ENCODE data around the gene PDE7B.

PDE7B gene

DNA sequence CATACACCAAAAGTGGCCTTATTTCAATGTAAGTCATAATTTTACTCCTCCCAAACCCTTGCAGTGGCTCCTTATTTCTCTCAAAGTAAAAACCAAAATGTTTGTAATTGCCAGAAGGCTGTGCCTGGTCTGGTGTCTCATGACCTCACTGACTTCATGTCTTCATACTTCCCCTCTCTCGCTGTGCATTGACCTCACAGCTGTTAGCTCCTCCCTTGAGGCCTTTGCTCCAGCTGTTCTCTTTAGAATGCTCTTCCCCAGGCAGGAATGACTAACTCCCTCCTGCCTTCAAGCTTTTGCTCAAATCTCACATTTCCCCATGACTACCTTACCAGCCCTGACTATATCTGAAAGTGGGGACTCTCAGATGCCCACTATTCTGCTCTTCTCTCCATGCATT is 315.3 kb downstream of the PDE7B start:
- H3K36me3 Mint-ChIP-seq, result peaks cover 50 to 60% of the 10 kb centered on the region in 2 donors
- ATAC-seq (replicated peaks) (no peak), DNase-seq (no peak)
- peaks cover 20 to 21% of the 10 kb centered on the region in 2 donors for H3K9me3 Mint-ChIP-seq
- no peak overlapping the region for H3K27ac Mint-ChIP-seq
- H3K27me3 Mint-ChIP-seq, result no peaks in the 10 kb centered on the region
- H3K4me1 Mint-ChIP-seq, result no peaks in the 10 kb centered on the region
- no peak overlapping the region for H3K4me3 Mint-ChIP-seq

DNA sequence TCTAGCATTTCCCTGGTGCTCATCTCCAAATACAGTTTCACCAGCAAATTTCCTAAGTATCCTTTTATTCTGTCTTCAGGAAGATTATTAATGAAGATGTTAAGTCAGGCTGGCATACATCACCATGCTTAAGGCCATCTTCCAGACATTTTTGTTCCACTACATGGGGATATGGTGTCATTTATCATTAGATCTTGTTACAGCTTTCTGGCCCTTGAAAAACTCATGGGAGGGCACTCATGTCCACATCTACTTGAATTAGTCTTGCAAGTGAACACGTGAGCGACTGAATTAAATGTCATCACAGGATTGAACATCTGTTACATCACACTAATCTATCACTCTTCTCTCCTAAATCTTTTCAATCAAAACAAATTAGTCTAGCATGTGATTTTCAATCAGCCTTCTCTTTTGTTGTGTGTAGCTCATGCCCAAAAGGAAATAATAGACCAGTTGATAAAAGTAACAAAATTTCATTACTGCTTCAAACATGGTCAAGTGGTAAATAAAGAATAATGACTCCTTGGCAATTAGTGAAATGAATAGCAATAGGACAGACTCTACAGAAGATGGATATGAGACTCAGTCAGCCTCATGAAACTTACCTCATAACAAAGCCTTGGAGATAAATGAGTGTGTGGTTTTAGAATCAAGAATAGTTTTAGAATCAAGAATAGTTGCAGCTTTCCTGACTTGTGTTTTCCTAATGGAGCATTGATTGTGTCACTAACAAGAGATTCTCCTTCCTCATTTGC is 318.1 kb downstream of the PDE7B start:
- Mint-ChIP-seq H3K4me3 (no peak overlapping the region), H3K9me3 (peaks cover 9 to 12% of the 10 kb centered on the region in 2 donors), H3K4me1 (no peaks in the 10 kb centered on the region), H3K36me3 (peaks cover 40 to 54% of the 10 kb centered on the region in 2 donors), H3K27ac (no peak overlapping the region), H3K27me3 (no peaks in the 10 kb centered on the region)
- ATAC-seq (replicated peaks) (no peak), DNase-seq (no peak)

DNA sequence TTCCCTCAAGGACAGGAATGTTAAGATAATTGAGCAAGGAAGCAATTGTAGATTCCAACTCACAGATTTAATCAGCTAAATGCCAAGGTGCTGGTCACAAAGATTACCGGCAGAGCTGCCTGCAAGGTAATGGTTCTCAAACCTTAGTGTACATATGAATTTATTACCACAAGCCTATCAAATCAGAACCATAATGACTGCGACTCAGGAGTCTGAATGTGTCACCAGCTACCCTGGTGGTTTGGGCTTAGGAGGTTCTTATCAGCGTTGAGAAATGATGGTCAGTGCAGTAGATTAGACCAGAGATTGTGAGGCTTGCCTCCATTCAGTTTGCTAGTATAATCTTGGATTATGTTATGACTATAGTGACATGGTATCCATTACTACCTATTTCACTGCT is 319.7 kb downstream of the PDE7B start:
- H3K4me3 Mint-ChIP-seq, result no peak overlapping the region
- no peaks in the 10 kb centered on the region for H3K27me3 Mint-ChIP-seq
- peaks cover 6 to 9% of the 10 kb centered on the region in 2 donors for H3K9me3 Mint-ChIP-seq
- no peak for DNase-seq
- peaks cover 33 to 44% of the 10 kb centered on the region in 2 donors for H3K36me3 Mint-ChIP-seq
- ATAC-seq (replicated peaks), result no peak
- no peaks in the 10 kb centered on the region for H3K4me1 Mint-ChIP-seq
- H3K27ac Mint-ChIP-seq, result no peak overlapping the region

DNA sequence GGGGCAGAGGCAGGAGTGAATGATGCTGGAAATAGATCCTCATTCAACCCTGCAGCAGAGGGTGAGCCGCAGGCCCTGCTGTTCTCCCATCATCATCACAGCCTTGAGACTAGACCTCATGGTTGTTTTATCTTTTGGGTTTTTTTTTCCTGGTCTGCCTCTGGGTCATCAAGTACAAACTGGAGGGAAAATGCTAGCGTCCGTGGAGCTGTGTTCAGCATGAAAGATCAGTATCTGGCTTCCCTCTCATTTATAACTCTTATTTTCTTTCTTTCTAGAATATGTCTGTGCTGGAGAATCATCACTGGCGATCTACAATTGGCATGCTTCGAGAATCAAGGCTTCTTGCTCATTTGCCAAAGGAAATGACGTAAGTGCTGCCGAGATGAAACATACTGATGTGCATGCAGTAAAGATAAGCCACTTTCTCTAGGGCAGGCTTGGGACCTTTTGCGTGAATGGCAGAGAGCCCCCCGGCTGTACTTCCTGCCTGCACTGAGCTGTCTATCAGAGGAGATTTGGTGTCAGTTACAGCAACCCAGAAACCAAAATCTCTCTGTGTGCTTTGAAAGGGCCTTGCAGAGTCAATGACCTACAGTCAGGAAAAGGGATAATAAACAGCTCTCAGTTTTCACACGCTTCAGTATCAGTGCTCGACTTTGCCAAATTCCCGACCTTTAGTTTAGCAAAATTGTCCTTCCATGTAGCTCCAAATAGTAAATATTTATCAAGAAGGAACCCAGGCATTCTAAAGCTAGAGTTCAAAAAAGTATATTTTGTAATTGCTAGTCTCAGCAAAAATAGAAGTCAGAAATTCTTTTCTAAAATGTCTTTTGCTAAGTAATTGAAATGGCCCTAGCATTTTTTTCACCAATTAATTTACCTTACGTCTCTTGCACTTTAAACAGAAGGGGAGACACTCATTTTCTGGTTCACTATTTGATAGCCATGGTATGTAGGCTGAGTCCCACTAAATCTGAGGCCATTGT is 322.3 kb downstream of the PDE7B start:
- ATAC-seq (replicated peaks) (no peak), DNase-seq (no peak)
- Mint-ChIP-seq H3K9me3 (no peaks in the 10 kb centered on the region), H3K27ac (peak overlapping the region; percentile 22), H3K27me3 (no peaks in the 10 kb centered on the region), H3K4me3 (no peak overlapping the region), H3K4me1 (no peaks in the 10 kb centered on the region), H3K36me3 (peaks cover 15 to 26% of the 10 kb centered on the region in 2 donors)

DNA sequence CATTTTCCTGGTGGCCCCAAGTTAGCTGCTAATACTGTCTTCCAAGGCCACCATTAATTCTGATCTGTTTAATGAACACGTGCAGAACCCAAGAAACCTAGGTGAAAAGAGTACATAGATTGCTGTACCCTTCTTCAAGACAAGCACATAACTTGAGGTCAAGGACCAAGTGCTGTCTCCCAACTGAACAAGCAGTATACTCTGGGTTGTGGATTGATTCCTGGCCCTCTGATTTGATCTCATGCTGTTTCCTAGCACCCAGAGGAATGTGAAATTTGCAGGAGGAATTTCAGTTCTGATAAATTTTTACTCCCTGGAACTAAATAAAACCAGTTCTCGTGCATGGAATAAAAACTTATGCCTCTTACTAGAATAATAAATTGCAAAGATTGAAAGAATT is 323.0 kb downstream of the PDE7B start:
- Mint-ChIP-seq H3K9me3 (no peaks in the 10 kb centered on the region), H3K4me1 (no peaks in the 10 kb centered on the region), H3K36me3 (peaks cover 19 to 22% of the 10 kb centered on the region in 2 donors), H3K4me3 (no peak overlapping the region), H3K27ac (no peak overlapping the region), H3K27me3 (no peaks in the 10 kb centered on the region)
- ATAC-seq (replicated peaks) (no peak), DNase-seq (no peak)

DNA sequence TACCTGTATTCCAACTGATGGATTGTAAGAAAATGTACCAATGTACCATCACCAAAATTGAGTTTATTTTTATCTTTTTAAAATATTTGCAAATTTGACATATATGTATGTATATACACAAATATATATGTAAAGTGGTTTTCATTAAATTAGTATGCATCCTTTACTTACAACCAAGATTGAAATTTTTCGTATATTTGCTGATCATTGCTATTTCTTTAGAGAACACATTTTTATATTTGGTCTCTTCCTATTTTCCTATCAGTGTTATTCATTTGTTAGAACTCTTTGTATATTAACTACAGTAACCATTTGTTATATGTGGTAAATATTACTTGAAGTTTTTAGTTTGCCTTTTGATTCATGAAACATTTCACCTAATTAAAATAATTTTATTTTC is 324.4 kb downstream of the PDE7B start:
- Mint-ChIP-seq H3K36me3 (peaks cover 18 to 19% of the 10 kb centered on the region in 2 donors), H3K4me3 (no peak overlapping the region), H3K9me3 (no peaks in the 10 kb centered on the region), H3K27me3 (no peaks in the 10 kb centered on the region), H3K4me1 (no peaks in the 10 kb centered on the region), H3K27ac (no peak overlapping the region)
- ATAC-seq (replicated peaks), result no peak
- DNase-seq, result no peak

DNA sequence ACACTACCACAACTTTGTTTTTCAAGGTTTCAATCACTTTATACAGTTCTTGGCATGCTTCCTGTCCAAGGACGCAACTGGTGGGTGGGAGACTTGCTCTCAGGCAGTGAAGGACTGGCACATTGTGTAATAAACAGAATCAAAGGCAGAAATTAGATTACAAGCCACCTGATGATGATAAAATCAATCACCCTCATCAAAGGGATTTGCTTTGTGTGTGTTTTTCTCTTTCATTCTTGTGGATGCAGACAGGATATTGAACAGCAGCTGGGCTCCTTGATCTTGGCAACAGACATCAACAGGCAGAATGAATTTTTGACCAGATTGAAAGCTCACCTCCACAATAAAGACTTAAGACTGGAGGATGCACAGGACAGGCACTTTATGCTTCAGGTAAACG is 327.2 kb downstream of the PDE7B start:
- H3K36me3 Mint-ChIP-seq, result peaks cover 11 to 15% of the 10 kb centered on the region in 2 donors
- H3K4me1 Mint-ChIP-seq, result peaks cover 1 to 6% of the 10 kb centered on the region in 2 donors
- ATAC-seq (replicated peaks), result no peak
- H3K27me3 Mint-ChIP-seq, result no peaks in the 10 kb centered on the region
- no peak overlapping the region for H3K27ac Mint-ChIP-seq
- no peak for DNase-seq
- no peaks in the 10 kb centered on the region for H3K9me3 Mint-ChIP-seq
- H3K4me3 Mint-ChIP-seq, result no peak overlapping the region

DNA sequence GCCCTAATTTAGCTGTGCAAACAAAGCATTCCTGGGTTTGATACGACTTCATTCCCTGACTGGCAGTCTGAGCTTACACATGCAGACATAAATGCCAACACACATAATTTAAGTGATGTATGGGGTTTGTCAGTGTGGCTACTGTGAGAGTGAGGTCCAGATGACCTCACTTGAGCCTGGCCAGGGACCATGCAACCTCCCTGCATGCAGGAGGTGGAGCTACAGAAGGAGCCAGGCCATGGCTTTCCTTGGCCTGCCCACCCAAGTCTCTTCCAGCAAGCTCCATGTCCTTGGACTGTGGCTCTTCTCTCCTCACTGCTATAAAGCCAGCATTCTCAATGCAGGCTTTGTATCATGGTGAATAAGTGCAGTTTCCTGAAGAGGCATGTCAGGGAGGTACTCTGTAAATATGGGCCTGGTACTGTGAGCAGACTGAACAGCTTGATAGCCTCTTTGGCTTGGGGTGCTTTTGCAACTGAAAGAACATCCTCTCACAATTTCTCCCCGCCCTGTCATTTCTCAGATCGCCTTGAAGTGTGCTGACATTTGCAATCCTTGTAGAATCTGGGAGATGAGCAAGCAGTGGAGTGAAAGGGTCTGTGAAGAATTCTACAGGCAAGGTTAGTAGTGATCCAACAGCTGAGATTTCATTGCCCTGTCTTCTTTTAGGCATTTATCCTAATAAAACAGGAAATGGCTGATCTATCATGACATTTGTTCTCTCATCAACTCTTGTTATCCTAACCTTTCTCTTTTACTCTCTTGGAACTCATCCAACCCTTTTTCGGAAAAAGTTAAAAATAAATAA is 329.4 kb downstream of the PDE7B start:
- H3K36me3 Mint-ChIP-seq, result peaks cover 11 to 12% of the 10 kb centered on the region in 2 donors
- DNase-seq, result no peak
- H3K4me3 Mint-ChIP-seq, result no peak overlapping the region
- H3K9me3 Mint-ChIP-seq, result peaks cover 0 to 5% of the 10 kb centered on the region in 2 donors
- peaks cover 12 to 21% of the 10 kb centered on the region in 2 donors for H3K4me1 Mint-ChIP-seq
- H3K27ac Mint-ChIP-seq, result no peak overlapping the region
- no peak for ATAC-seq (replicated peaks)
- no peaks in the 10 kb centered on the region for H3K27me3 Mint-ChIP-seq

DNA sequence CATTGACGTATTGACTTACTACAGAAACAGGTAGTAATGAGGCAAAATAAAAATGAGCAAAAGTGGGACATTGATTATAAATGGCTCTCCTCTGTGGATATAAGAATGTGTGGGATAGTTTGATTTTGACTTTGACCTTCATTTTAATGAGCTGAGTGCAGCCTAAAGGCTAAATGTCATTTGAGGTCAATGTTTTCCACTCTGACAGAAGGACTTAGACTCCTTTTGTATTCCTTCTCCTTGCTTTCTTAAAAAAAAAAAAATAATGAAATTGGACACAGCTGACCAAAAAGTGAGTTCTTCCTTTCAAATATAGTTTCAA is 330.0 kb downstream of the PDE7B start:
- Mint-ChIP-seq H3K36me3 (peaks cover 11 to 14% of the 10 kb centered on the region in 2 donors), H3K9me3 (peaks cover 0 to 5% of the 10 kb centered on the region in 2 donors), H3K27ac (no peak overlapping the region), H3K27me3 (no peaks in the 10 kb centered on the region), H3K4me1 (peaks cover 12 to 22% of the 10 kb centered on the region in 2 donors), H3K4me3 (no peak overlapping the region)
- no peak for DNase-seq
- ATAC-seq (replicated peaks), result no peak

DNA sequence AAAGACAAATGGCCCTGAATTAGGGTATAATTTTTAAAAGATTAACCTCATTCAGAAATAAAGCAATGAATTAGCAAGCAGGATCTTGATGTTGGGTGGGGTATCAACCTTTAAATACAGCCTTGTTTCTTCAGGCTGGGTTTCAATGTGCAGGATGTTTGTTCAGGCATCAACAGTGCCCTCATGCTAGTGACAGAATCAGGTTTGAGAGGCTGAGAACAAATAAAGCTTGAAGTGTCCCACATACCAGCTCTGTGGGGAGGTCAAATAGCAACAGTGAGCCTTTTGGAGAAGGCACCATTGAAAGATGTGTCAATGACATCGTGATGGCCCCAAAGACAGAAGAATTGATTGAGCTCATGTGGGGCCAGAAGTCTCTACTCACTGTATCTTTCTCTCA is 330.4 kb downstream of the PDE7B start:
- Mint-ChIP-seq H3K36me3 (peaks cover 11 to 16% of the 10 kb centered on the region in 2 donors), H3K9me3 (peaks cover 0 to 5% of the 10 kb centered on the region in 2 donors), H3K4me3 (no peak overlapping the region), H3K27me3 (no peaks in the 10 kb centered on the region), H3K4me1 (peaks cover 12 to 26% of the 10 kb centered on the region in 2 donors), H3K27ac (no peak overlapping the region)
- no peak for ATAC-seq (replicated peaks)
- DNase-seq, result no peak

DNA sequence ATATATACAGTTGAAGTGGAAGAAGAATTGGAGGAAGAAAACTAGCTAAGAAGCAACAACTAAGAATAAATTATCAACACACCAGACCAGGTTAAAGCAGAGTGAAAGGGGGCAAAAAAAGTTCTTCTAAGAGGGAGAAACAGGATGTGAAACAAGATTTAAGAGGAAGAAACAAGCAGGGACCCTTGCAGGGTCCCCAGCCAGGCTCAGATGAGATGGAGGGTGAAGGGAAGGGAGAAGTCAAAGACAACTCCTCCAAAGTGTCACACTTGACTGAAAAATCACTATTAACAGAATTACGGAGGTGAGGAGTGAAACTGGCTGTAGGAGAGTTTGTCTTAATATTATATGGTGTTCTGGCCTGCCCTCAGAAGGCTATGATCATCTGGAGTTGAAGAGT is 333.2 kb downstream of the PDE7B start:
- peak; percentile 79 to 80 for ATAC-seq (replicated peaks)
- H3K27me3 Mint-ChIP-seq, result no peaks in the 10 kb centered on the region
- peaks cover 0 to 5% of the 10 kb centered on the region in 2 donors for H3K9me3 Mint-ChIP-seq
- peak overlapping the region; percentile 38 for H3K27ac Mint-ChIP-seq
- DNase-seq, result no peak
- peaks cover 11 to 19% of the 10 kb centered on the region in 2 donors for H3K36me3 Mint-ChIP-seq
- peak overlapping the region in 1 of 2 donors; percentile 7 for H3K4me3 Mint-ChIP-seq
- peaks cover 12 to 26% of the 10 kb centered on the region in 2 donors for H3K4me1 Mint-ChIP-seq

DNA sequence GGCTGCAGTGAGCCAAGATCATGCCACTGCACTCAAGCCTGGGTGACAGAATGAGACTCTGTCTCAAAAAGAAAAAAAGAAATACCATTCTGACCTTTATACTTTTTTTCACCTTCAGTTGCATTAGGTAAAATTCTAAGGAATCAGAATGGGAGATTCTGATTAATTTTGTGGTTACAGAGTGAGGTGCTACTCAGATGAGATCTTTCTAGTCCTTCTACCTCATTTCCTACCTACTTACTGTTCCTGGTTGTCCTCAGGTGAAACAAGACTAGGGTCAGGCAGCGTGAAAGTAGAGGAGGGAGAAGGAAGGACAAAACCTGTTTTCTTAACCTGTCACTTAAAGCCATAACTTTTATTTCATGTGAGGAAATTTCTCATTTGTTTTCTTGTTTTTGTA is 334.9 kb downstream of the PDE7B start:
- H3K4me3 Mint-ChIP-seq, result no peak overlapping the region
- no peaks in the 10 kb centered on the region for H3K27me3 Mint-ChIP-seq
- peaks cover 17 to 26% of the 10 kb centered on the region in 2 donors for H3K36me3 Mint-ChIP-seq
- peaks cover 12 to 26% of the 10 kb centered on the region in 2 donors for H3K4me1 Mint-ChIP-seq
- H3K27ac Mint-ChIP-seq, result peak overlapping the region; percentile 62
- ATAC-seq (replicated peaks) (peak; percentile 68 to 76), DNase-seq (no peak)
- H3K9me3 Mint-ChIP-seq, result peaks cover 0 to 5% of the 10 kb centered on the region in 2 donors

DNA sequence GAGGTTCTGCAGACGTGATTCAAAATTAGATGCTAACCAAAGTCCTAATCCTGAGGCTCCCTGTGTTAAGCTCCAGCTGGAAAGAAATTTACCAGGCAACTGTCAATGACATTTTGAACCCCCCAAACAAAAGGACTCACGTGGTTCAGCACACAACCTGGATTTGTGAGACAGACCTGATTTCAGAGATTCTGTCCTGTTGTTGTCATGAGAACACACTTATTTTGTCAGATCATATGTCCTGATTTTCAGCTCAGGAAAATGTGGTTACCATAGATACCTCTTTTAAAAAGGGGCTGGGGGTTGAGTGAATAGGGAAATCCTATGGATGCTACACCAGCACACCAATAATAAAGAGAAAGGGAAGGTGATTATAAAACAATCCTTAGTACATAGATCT is 337.0 kb downstream of the PDE7B start:
- Mint-ChIP-seq H3K4me1 (peaks cover 12 to 22% of the 10 kb centered on the region in 2 donors), H3K27ac (no peak overlapping the region), H3K36me3 (peaks cover 25 to 34% of the 10 kb centered on the region in 2 donors), H3K4me3 (no peak overlapping the region), H3K27me3 (no peaks in the 10 kb centered on the region), H3K9me3 (peaks cover 0 to 5% of the 10 kb centered on the region in 2 donors)
- ATAC-seq (replicated peaks) (no peak), DNase-seq (no peak)

DNA sequence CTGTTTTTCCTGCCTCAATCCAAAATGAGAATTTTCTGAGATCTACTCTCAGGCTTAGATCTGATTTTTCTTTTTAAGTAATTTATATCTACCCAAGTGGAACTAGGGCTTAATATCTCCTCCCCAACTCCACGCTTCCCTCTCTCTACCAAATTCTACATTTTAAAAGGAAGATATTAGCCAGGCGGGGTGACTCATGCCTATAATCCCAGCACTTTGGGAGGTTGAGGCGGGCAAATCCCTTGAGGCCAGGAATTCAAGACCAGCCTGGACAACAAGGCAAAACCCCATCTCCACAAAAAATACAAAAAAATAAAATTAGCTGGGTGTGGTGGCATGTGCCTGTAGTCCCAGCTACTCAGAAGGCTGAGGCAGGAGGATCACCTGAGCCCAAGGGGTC is 337.6 kb downstream of the PDE7B start:
- Mint-ChIP-seq H3K36me3 (peaks cover 25 to 38% of the 10 kb centered on the region in 2 donors), H3K9me3 (peaks cover 0 to 5% of the 10 kb centered on the region in 2 donors), H3K27ac (no peak overlapping the region), H3K4me1 (peaks cover 7 to 16% of the 10 kb centered on the region in 2 donors), H3K27me3 (no peaks in the 10 kb centered on the region), H3K4me3 (no peak overlapping the region)
- DNase-seq (no peak), ATAC-seq (replicated peaks) (no peak)

All from stimulated activated naive B cell treated with anti-CD40 and anti-IgM and Interleukin-4, amounts not matched to agents 10 μg/mL and 1 μg/mL and 100 μg/mL, for 72 hours (primary cell).